ENCODE data around the gene TCFL5. TPM values are rescaled to one million over a fixed set of nuclear protein-coding genes. Genes with fewer than 3 reads are reported as not detected.

TCFL5 gene
- total and polyA plus RNA-seq, 2 donors from 2014 or later, result 6.1 to 11.5 TPM

GRCh38 chr20:62852841-62853240 lies 8.8 kb downstream of the TCFL5 start:
- Histone ChIP-seq H3K9me3 (ENCODE audit: control insufficient read depth in 2 of 3, insufficient read depth in 1 of 3, low read length in 3 of 3) (no peaks in the 10 kb centered on the region), H3K36me3 (ENCODE audit: control insufficient read depth in 2 of 3, insufficient read depth in 3 of 3, low read length in 3 of 3) (peaks cover 0 to 6% (median 6%) of the 10 kb centered on the region in 3 donors), H3K27ac (ENCODE audit: low read depth in 2 of 2, low read length in 2 of 2) (no peak overlapping the region), H3K4me3 (ENCODE audit: low read length in 3 of 3) (no peak overlapping the region), H3K27me3 (ENCODE audit: control insufficient read depth, insufficient read depth, low read length) (no peaks in the 10 kb centered on the region), H3K4me1 (ENCODE audit: control insufficient read depth in 2 of 3, insufficient read depth in 2 of 3, low read depth in 1 of 3, low read length in 3 of 3) (no peaks in the 10 kb centered on the region), H3K9ac (ENCODE audit: low read length in 3 of 3) (no peak overlapping the region)
- FAIRE-seq (no peak), DNase-seq (no peak)
- TF ChIP-seq, protein P1, sequence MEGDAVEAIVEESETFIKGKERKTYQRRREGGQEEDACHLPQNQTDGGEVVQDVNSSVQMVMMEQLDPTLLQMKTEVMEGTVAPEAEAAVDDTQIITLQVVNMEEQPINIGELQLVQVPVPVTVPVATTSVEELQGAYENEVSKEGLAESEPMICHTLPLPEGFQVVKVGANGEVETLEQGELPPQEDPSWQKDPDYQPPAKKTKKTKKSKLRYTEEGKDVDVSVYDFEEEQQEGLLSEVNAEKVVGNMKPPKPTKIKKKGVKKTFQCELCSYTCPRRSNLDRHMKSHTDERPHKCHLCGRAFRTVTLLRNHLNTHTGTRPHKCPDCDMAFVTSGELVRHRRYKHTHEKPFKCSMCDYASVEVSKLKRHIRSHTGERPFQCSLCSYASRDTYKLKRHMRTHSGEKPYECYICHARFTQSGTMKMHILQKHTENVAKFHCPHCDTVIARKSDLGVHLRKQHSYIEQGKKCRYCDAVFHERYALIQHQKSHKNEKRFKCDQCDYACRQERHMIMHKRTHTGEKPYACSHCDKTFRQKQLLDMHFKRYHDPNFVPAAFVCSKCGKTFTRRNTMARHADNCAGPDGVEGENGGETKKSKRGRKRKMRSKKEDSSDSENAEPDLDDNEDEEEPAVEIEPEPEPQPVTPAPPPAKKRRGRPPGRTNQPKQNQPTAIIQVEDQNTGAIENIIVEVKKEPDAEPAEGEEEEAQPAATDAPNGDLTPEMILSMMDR (IDR thresholded peaks at IDR 0.05; ENCODE audit: borderline replicate concordance, extremely low read depth, insufficient read depth), result no peak
- intact Hi-C loops (cut with DNase I), result no loop called here

- no peak for DNase-seq
- intact Hi-C loops (cut with DNase I), result no loop called here
Observed at GRCh38 chr20:62852196-62852595, 9.4 kb downstream of the TCFL5 start.

GRCh38 chr20:62850333-62850974 lies 11.2 kb downstream of the TCFL5 start:
- Histone ChIP-seq H3K27ac (ENCODE audit: low read depth in 2 of 2, low read length in 2 of 2) (no peak overlapping the region), H3K9ac (ENCODE audit: low read length in 3 of 3) (no peak overlapping the region), H3K36me3 (ENCODE audit: control insufficient read depth in 2 of 3, insufficient read depth in 3 of 3, low read length in 3 of 3) (peaks cover 0 to 6% (median 6%) of the 10 kb centered on the region in 3 donors), H3K4me1 (ENCODE audit: control insufficient read depth in 2 of 3, insufficient read depth in 2 of 3, low read depth in 1 of 3, low read length in 3 of 3) (no peaks in the 10 kb centered on the region), H3K27me3 (ENCODE audit: control insufficient read depth, insufficient read depth, low read length) (no peaks in the 10 kb centered on the region), H3K4me3 (ENCODE audit: low read length in 3 of 3) (no peak overlapping the region), H3K9me3 (ENCODE audit: control insufficient read depth in 2 of 3, insufficient read depth in 1 of 3, low read length in 3 of 3) (no peaks in the 10 kb centered on the region)
- DNase-seq (no peak), FAIRE-seq (no peak)
- intact Hi-C loops (cut with DNase I), result no loop called here
- TF ChIP-seq, protein P1 (IDR thresholded peaks at IDR 0.05; ENCODE audit: borderline replicate concordance, extremely low read depth, insufficient read depth), result no peak

More at GRCh38 chr20:62852196-62852595, 9.4 kb downstream of the TCFL5 start:
- Histone ChIP-seq H3K27me3 (ENCODE audit: control insufficient read depth, insufficient read depth, low read length) (no peaks in the 10 kb centered on the region), H3K9ac (ENCODE audit: low read length in 3 of 3) (no peak overlapping the region), H3K9me3 (ENCODE audit: control insufficient read depth in 2 of 3, insufficient read depth in 1 of 3, low read length in 3 of 3) (no peaks in the 10 kb centered on the region), H3K4me3 (ENCODE audit: low read length in 3 of 3) (no peak overlapping the region), H3K36me3 (ENCODE audit: control insufficient read depth in 2 of 3, insufficient read depth in 3 of 3, low read length in 3 of 3) (peaks cover 0 to 6% (median 6%) of the 10 kb centered on the region in 3 donors), H3K4me1 (ENCODE audit: control insufficient read depth in 2 of 3, insufficient read depth in 2 of 3, low read depth in 1 of 3, low read length in 3 of 3) (no peaks in the 10 kb centered on the region), H3K27ac (ENCODE audit: low read depth in 2 of 2, low read length in 2 of 2) (no peak overlapping the region)
- no peak for FAIRE-seq
- TF ChIP-seq, protein P1 (IDR thresholded peaks at IDR 0.05; ENCODE audit: borderline replicate concordance, extremely low read depth, insufficient read depth), result no peak
